ENCODE data around the gene NANS.
"Not testable (repeated sequence)": the region's sequence is repeated elsewhere in the genome, so short reads cannot be mapped to it uniquely, and the experiment has no call there.

DNA sequence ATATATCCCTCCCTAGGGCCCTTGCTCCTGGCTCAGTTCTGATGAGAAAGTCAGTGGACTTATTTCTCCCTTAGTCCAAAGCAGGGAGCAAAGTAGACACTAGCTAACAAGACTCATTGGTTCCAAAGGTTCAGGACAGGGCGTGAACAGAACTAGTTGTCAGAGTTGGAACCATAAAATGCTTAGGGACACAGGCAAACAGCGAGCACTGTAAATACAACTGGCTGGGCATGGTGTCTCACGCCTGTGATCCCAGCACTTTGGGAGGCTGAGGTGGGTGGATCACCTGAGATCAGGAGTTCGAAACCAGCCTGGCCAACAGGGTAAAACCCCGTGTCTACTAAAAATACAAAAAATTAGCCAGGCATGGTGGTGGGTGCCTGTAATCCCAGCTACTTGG is 36.7 kb upstream of the NANS start:
- TF ChIP-seq POLR2A (IDR thresholded peaks at IDR 0.05): not testable (repeated sequence)
- TF ChIP-seq, protein P1, sequence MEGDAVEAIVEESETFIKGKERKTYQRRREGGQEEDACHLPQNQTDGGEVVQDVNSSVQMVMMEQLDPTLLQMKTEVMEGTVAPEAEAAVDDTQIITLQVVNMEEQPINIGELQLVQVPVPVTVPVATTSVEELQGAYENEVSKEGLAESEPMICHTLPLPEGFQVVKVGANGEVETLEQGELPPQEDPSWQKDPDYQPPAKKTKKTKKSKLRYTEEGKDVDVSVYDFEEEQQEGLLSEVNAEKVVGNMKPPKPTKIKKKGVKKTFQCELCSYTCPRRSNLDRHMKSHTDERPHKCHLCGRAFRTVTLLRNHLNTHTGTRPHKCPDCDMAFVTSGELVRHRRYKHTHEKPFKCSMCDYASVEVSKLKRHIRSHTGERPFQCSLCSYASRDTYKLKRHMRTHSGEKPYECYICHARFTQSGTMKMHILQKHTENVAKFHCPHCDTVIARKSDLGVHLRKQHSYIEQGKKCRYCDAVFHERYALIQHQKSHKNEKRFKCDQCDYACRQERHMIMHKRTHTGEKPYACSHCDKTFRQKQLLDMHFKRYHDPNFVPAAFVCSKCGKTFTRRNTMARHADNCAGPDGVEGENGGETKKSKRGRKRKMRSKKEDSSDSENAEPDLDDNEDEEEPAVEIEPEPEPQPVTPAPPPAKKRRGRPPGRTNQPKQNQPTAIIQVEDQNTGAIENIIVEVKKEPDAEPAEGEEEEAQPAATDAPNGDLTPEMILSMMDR (IDR thresholded peaks at IDR 0.05): not testable (repeated sequence)
